Colon (tissue), 2 donors: ENCODE results near the gene HLCS.

Experiments
- FAIRE-seq: peaks from 2 replicates; lab custom pipeline; 2012; peaks lifted over from hg19 to GRCh38; lab: Jason Lieb, UNC
- donor health status: control.
- donor health status: control.

The HLCS gene

GRCh38 chr21:36719614-36720013, 246.9 kb downstream of the HLCS start:
- no peak for FAIRE-seq

- no peak for FAIRE-seq
These were observed 247.4 kb downstream of the HLCS start for GRCh38 chr21:36718951-36719501.

GRCh38 chr21:36717976-36718375, 248.5 kb downstream of the HLCS start:
- no peak for FAIRE-seq

- no peak for FAIRE-seq
These were observed 249.6 kb downstream of the HLCS start for GRCh38 chr21:36716836-36717235.

GRCh38 chr21:36716387-36716786, 250.1 kb downstream of the HLCS start:
- no peak for FAIRE-seq

GRCh38 chr21:36713746-36714145, 252.7 kb downstream of the HLCS start:
- FAIRE-seq: no peak

GRCh38 chr21:36710729-36711048, 255.8 kb downstream of the HLCS start:
- FAIRE-seq: no peak

GRCh38 chr21:36709868-36710728, 256.4 kb downstream of the HLCS start:
- FAIRE-seq: no peak

GRCh38 chr21:36709030-36709867, 257.2 kb downstream of the HLCS start:
- FAIRE-seq: no peak

GRCh38 chr21:36708286-36709029, 258.0 kb downstream of the HLCS start:
- no peak for FAIRE-seq

GRCh38 chr21:36707763-36708285, 258.6 kb downstream of the HLCS start:
- FAIRE-seq: no peak

GRCh38 chr21:36706951-36707762, 259.3 kb downstream of the HLCS start:
- FAIRE-seq: no peak

- FAIRE-seq: no peak
These were observed 260.0 kb downstream of the HLCS start for GRCh38 chr21:36706482-36706852.

- FAIRE-seq: no peak
These were observed 260.6 kb downstream of the HLCS start for GRCh38 chr21:36705679-36706481.

- no peak for FAIRE-seq
These were observed 261.4 kb downstream of the HLCS start for GRCh38 chr21:36704958-36705678.

- FAIRE-seq: no peak
These were observed 262.1 kb downstream of the HLCS start for GRCh38 chr21:36704281-36704957.

- no peak for FAIRE-seq
These were observed 262.7 kb downstream of the HLCS start for GRCh38 chr21:36703626-36704280.

- no peak for FAIRE-seq
These were observed 263.3 kb downstream of the HLCS start for GRCh38 chr21:36703123-36703522.

- no peak for FAIRE-seq
These were observed 263.9 kb downstream of the HLCS start for GRCh38 chr21:36702622-36702968.
